Neural progenitor cell (in vitro differentiated cells): ENCODE data around the gene POLK.

ENCODE experiments used
- CTCF ChIP-seq: fragments of 200-600 bp; sonication (generic); IDR thresholded peaks from 2 replicates; pipeline ENCODE4 v1.5.1; 2017; ENCODE audit warnings: antibody characterized with exemption, mild to moderate bottlenecking
- EZH2 ChIP-seq: fragments of 200-600 bp; sonication (generic); IDR thresholded peaks from 2 replicates; pipeline ENCODE4 v1.6.1; 2017; ENCODE audit warnings: antibody characterized with exemption, mild to moderate bottlenecking, moderate library complexity
- EZH2phosphoT487 ChIP-seq: fragments of 200-600 bp; sonication (generic); IDR thresholded peaks from 2 replicates; pipeline ENCODE4 v1.6.1; 2017; ENCODE audit warnings: antibody characterized with exemption

GRCh38 chr5:75568202-75568601 is 56.5 kb downstream of the POLK start:
- TF ChIP-seq CTCF (no peak), EZH2 (no peak), EZH2phosphoT487 (no peak)
